H7 (cell line): ENCODE data around the gene LOX. TPM values are rescaled to one million over a fixed set of nuclear protein-coding genes. Genes with fewer than 3 reads are reported as not detected.

Source experiments
- DNase-seq: peaks from one replicate; pipeline ENCODE4 v3.0.0; 2012
- H3K27me3 ChIP-seq: 2 replicates; pipeline ENCODE4 v1.6.0; 2011; ENCODE audit warnings: mild to moderate bottlenecking, low read length; ENCODE audit not compliant: control insufficient read depth, insufficient read depth
- H3K36me3 ChIP-seq: replicated peaks from 2 replicates; pipeline ENCODE4 v1.5.1; 2011; ENCODE audit warnings: low read length; ENCODE audit not compliant: control insufficient read depth, insufficient read depth
- H3K4me3 ChIP-seq: 2 replicates; pipeline ENCODE4 v1.5.1; 2011; ENCODE audit warnings: low read depth, mild to moderate bottlenecking, control low read depth, low read length, moderate library complexity; ENCODE audit not compliant: insufficient read depth
- total RNA-seq: library from RNA; depleted of rRNA; stranded (reverse); fragments of >200 nt; shearing (Covaris generic); gene quantifications from 2 replicates; pipeline ENCODE4 v1.2.3, GENCODE V29; 2014; rRNA removed

LOX gene, protein sequence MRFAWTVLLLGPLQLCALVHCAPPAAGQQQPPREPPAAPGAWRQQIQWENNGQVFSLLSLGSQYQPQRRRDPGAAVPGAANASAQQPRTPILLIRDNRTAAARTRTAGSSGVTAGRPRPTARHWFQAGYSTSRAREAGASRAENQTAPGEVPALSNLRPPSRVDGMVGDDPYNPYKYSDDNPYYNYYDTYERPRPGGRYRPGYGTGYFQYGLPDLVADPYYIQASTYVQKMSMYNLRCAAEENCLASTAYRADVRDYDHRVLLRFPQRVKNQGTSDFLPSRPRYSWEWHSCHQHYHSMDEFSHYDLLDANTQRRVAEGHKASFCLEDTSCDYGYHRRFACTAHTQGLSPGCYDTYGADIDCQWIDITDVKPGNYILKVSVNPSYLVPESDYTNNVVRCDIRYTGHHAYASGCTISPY
- 0.44 and 0.45 TPM in 2 replicates for total RNA-seq

DNA sequence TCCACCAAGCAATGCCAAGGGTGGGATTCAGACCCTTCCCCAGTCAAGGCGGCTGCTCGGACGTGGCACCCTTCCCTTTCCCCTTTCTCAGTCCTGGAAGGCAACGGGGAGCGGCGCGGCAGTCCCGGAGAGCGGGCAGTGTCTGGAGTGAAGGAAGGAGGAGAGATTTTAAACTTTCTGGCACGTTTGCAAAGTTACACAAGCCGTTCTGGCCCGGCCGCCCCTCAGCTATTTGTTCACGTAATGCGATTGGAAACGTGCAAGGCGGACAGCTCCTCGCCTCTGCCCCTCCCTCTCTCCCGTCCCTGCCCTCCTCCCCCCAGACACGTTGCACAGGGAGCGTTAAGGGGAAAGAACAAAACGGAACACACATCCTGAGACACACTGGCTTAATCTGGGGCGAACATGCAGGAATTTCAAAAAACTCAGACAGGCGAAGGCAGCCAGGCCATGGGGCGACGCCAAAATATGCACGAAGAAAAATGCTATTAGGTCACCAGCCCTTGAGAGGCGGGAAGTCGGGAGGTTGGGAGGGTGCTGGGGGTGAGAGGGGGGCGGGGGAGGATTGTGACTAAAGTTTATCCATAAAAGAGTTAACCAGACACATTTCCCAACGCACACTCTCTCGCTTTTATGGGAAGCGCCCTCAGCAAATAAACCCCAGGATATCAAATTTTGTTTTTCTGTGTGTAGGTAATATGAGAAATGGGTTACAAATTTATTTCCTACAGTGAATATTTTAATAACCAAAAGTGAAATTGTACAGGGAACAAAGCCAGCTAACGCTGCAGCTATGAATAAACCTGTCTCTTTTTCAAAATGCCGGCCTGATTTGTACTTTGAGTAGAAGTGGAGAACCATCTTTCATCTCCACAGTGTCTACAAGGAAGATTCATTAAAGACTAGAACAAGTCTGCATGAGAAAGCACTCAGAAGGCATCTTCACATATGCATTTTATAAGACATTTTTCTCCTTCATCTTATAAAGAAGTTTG lies at the start of gene LOX:
Gene LOX (minus strand): TSS at position 144 of the 995 bp plus-strand sequence. CDS start 274 bp downstream, outside the sequence.
- H3K27me3 ChIP-seq, result peaks cover 25% of the 10 kb centered on the region
- no peaks in the 10 kb centered on the region for H3K36me3 ChIP-seq
- DNase-seq, result peak; percentile 59
- H3K4me3 ChIP-seq, result peak within 1 kb of the TSS; percentile 60

DNA sequence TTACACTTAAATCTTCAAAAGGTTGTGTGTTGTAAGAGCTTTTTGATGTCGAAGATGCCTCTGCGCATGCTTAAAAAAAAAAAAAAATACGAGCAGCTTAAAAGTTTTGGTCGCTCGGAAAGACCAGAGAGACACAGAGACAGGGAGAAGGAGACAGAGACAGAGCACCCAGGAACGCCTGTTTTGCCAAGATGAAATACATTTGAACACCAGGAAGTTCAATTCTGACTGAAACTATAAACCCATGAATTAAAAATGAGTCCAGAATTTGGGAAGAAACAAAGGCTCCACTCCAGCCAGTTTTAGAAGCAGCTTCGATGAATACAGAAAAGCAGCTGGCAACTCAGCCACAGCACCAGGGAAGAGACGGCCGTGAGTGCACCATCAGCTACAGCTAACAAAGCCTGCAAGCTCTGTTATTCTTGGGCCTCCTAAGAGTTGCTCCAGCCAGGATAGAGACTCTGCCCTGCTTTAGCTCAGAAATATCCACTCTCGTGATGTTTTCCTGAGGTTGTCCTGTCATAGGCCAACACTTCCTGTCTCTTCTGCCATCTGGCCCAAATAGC lies 48.8 kb upstream of the LOX start:
- Histone ChIP-seq H3K36me3 (no peaks in the 10 kb centered on the region), H3K4me3 (no peak overlapping the region), H3K27me3 (no peaks in the 10 kb centered on the region)
- DNase-seq, result no peak

DNA sequence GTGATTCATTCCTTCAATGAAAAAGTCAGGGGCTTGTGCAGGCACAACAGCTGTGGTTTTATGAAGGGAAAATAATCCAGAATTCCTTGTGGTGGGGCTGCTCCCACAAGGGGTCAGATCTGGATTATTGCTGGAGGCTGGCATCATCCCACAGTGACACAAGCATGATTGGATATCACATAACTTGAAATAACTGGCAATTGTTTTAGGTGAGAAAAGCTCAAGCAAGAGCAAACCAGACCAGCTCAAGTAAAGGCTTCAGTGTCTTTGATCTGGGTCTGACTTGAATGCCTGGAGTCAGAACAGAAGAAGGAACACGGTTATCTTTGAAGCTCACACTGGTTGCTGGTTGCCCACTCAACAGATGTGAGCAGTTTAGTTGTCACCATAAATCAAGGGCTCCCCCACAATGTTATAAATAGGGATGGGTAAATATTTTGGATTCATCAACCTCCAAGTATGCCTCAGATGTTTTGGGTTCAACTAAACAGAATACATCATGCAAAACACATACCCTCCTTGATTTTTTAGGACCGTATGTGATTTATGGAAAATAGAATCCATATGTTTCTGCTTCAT lies 48.2 kb upstream of the LOX start:
- Histone ChIP-seq H3K36me3 (no peaks in the 10 kb centered on the region), H3K27me3 (no peaks in the 10 kb centered on the region), H3K4me3 (no peak overlapping the region)
- DNase-seq, result no peak

DNA sequence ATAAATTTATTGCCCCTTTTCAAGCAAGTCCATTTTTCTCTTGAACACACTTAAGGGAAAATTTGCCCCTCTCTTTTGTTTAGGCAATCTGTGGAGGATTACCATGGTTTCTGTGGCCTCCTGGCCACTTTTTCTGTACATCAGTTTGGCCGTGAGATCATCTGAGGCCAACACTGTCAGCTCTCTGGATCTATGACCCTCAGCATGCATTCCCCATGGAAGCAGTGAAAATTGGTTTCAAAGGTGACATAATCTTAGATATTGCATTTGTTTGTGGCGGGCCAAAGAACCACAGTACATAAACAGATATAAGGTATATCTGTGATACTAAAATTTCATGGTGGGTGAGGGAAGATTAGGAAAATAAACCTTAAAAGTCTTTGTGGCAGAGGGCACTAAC lies 46.7 kb upstream of the LOX start:
- no peaks in the 10 kb centered on the region for H3K36me3 ChIP-seq
- no peak overlapping the region for H3K4me3 ChIP-seq
- no peaks in the 10 kb centered on the region for H3K27me3 ChIP-seq
- DNase-seq, result no peak

DNA sequence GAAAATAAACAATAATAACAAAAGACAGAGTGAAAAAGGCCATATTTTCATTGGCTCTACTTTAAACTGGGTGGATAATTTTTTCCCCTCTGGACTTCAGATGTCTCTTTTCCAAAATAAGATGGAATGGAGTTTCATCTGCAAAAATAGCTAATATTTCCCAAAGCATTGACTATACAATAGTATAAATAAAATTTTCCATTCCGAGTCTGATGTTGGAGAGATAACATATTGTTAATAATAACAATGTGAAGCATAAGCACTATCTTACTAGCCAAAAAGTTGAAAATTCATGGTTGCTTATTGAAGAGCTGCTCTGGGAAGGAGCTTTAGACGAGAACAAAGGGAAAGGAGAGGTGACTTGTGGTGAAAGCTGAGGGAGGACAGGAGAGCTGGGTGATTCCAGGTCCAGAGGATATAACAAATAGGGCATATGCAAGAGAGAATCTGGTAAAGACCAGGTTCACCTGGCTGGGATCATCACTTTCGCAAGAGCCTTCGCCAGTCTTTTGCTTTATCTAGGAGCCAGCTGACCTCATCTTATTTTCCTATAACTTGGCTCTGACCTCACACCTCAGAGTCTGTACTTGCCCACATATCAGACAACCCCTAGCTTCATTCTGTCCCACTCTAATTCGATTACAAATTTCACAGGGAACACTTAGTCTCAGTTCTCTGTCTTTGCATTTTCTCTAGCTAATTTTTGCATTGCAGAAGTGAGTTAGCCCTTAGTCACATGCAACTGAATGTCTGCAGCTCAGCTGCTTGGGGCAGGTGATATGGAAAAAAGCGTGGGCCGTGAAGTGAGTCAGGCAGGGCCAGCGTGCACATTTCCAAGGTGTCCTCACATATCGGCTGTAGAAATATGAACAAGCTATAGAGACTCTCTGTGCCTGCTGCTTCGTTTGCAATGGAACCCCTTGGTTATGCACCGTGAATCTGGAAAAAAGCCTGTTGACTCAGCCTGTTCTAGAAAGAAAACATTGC lies 43.7 kb upstream of the LOX start:
- no peak for DNase-seq
- Histone ChIP-seq H3K4me3 (no peak overlapping the region), H3K36me3 (no peaks in the 10 kb centered on the region), H3K27me3 (no peaks in the 10 kb centered on the region)

DNA sequence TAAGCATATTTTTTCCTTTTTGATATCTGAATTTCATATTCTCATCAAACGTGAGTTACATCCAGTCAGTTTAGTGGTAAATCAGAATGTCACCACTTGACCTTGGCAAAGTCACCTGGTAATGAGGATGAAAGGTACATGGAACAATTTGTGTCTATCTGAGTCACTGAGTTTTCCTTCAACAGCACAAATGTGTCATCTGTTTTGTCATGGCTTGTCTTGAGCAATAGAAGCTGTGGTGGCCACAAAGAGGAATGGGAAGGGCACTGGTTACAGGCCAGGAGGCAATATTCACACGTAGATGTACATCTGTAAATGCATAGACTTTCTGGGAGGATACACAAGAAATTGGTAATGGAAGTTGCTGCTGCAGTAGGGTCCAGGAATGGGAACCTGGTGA lies 42.9 kb upstream of the LOX start:
- no peak for DNase-seq
- H3K36me3 ChIP-seq, result no peaks in the 10 kb centered on the region
- H3K27me3 ChIP-seq, result no peaks in the 10 kb centered on the region
- H3K4me3 ChIP-seq, result no peak overlapping the region

DNA sequence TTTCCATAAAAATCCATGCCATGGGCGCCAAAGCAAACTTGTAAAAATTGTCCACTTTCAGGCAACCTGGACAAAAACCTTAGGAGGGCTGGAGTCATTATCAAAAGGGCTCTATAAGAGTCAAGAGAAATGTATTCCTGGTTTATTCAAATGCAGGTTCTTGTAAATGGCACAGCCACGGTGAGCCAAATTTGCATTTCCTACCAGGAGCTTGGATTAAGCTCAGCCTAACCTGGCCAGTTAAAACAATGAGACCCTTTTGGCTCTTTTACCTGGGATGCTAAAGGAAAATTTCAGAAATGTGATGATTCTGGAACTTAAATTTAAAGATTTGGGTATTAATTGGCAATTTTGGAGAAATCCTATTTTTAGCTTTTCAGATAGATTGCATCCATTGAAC lies 42.4 kb upstream of the LOX start:
- no peaks in the 10 kb centered on the region for H3K27me3 ChIP-seq
- no peaks in the 10 kb centered on the region for H3K36me3 ChIP-seq
- H3K4me3 ChIP-seq, result no peak overlapping the region
- no peak for DNase-seq

DNA sequence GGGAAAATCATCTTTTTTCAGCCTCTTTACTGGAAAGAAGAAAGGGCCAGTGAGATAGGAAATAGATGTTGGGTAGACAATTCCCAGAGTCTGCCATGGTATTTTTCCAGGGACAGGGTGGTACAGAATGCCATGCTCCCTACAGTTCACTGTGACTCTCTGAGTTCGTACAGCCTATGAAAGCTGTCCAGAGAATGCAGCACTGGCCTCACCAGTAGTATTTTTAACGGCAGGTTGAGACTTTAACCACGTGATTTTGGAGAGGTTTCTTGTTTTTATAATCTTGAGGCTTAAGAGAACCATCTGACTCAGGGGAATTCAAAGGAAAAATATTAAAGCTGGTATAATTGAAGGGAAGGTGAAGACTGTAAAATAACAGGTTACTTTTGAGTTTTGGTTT lies 41.1 kb upstream of the LOX start:
- no peak for DNase-seq
- Histone ChIP-seq H3K27me3 (no peaks in the 10 kb centered on the region), H3K36me3 (no peaks in the 10 kb centered on the region), H3K4me3 (no peak overlapping the region)

DNA sequence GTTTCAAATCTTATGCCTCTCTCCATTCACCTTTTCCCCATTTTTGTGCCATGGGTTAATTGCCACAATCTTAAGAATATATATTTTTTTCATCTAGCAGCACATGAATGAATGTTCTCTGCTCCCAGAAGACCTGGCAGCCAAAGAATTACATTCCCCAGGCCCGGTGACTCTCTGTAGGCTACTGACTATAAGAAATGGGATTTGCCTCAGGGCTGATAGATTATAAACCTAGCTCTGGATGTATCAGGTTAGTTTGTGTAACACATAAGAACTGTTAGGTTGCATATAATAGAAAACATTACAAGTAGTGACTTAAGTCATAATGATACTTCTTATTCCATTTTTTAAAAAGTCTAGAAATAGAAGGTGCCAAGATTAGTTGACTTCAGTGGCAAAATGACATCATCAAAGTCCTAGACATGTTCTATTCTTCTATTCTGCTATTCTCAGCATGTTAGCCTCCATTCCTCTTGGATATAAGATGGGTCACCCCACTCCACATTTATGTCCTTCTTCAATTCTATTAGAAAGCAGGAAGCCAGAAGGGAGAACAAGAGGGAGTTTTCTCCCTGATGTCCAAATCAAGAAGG lies 40.4 kb upstream of the LOX start:
- Histone ChIP-seq H3K27me3 (no peaks in the 10 kb centered on the region), H3K4me3 (no peak overlapping the region), H3K36me3 (no peaks in the 10 kb centered on the region)
- DNase-seq, result no peak

DNA sequence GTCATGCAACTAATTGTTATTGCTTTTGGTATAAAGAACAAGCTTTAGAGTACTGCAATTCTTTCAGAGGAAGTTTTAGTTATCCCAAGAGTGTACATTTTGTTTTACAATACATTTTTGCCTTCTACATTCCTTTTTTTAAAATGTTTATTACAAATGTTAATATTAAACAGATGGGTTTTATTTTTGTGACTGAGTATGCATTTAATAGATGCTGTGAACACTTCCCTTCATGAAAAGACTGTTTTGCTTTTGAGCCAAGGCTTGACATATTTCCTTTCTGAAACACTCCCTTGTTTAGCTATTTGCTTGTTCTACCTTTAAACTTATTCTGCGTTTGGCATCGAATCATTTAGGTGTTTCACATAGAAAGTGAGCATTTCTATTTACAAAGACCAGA lies 36.4 kb upstream of the LOX start:
- H3K4me3 ChIP-seq, result no peak overlapping the region
- no peaks in the 10 kb centered on the region for H3K27me3 ChIP-seq
- no peak for DNase-seq
- H3K36me3 ChIP-seq, result no peaks in the 10 kb centered on the region

DNA sequence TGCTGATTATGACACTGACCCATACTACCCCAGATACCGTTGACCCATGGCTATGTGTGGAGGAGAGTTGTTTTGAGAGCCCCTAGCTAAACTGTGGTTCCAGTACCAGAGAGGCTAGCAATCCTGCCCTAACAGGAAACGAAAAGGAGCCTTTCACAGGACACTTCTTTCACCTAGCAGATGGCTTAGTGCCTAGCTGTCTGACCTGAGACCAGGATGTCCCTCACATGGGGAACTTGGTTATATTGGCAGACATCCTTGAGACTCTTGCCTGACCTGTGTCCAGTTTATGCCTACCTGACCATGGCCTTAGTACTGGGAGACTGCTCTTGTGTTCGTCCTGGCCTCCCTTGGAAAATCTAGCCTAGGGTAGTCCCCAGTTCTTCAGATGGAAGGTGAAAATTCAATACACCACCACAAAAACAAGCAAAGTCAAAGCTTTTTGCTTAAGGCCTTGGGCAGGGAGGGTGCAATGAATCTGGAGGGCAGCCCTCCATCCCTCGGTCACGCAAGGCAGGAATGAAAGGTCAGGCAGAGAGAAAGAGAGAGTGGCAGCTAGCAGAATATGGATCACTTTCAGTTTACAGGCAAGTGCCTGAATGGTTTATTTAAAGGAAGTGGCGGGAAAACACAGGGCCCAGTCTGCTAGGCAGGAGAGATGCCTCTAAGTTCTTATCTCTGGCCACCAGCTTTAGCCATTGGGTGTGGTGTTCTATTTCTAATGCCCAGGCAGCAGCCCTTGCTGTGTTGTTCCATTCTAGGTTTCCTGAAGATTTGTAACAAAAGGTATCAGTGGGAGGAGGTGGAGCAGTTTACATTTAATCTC lies 34.9 kb upstream of the LOX start:
- H3K27me3 ChIP-seq, result no peaks in the 10 kb centered on the region
- no peaks in the 10 kb centered on the region for H3K36me3 ChIP-seq
- no peak for DNase-seq
- no peak overlapping the region for H3K4me3 ChIP-seq

DNA sequence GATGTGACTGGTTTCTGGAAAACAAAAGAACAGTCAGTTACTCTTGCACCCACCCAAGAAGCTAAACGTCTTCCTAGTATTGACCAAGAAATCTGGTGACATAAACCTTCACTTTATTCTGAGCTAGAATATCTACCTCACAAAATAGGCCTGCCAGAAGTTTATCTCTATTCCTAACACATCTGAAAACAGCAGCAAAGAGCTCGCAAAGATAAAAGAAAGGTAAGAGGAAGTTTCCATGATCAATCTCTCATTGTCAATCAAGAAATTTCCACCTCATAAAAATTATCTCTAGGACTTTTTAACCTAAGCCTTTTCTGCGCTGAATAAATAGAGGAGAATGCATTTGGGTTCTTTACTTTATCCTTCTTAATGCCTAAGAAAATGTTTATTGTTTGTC lies 34.0 kb upstream of the LOX start:
- H3K27me3 ChIP-seq, result no peaks in the 10 kb centered on the region
- H3K4me3 ChIP-seq, result no peak overlapping the region
- H3K36me3 ChIP-seq, result no peaks in the 10 kb centered on the region
- no peak for DNase-seq
